Suppressor macrophage (primary cell): ENCODE data around the gene DZIP1L.

Experiments used
- DNase-seq, 4 experiments: peaks; one replicate each; pipeline ENCODE4 v3.0.0-alpha.2; 2020 to 2022

Gene DZIP1L

DNA sequence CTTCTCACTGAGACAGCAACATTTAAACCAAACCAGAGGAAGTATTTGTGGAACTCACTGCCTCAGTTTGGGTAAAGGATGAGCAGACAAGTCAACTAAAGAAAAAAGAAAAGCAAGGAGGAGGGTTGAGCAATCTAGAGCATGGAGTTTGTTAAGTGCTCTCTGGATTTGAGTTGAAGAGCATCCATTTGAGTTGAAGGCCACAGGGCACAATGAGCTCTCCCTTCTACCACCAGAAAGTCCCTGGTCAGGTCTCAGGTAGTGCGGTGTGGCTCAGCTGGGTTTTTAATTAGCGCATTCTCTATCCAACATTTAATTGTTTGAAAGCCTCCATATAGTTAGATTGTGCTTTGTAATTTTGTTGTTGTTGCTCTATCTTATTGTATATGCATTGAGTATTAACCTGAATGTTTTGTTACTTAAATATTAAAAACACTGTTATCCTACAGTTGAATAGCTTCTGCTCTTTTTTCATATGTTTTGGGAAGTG is 82.2 kb downstream of the DZIP1L start:
- no peak for DNase-seq

DNA sequence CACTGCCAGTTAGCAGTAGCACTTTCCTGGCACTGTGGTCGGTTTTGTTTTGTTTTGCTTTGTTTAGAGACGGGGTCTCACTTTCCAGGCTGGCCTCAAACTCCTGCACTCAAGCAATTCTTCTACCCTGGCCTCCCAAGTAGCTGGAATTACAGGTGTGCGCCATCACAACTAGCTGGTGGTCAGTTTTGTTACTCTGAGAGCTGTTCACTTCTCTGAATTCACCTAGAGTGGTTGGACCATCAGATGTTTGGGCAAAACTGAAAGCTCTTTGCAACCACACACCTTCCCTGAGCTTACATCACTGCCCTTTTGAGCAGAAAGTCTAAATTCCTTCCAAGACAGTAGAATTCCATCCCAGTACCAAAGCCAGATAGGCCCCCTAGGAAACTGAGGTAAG is 82.8 kb downstream of the DZIP1L start:
- no peak for DNase-seq

DNA sequence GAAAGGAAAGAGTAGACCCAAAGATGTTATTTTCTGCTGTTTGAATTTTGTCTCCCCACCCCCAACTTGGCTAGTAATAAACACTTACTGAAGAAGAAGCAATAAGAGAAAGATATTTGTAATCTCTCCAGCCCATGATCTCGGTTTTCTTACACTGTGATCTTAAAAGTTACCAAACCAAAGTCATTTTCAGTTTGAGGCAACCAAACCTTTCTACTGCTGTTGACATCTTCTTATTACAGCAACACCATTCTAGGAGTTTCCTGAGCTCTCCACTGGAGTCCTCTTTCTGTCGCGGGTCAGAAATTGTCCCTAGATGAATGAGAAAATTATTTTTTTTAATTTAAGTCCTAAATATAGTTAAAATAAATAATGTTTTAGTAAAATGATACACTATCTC is 83.9 kb downstream of the DZIP1L start:
- no peak for DNase-seq

DNA sequence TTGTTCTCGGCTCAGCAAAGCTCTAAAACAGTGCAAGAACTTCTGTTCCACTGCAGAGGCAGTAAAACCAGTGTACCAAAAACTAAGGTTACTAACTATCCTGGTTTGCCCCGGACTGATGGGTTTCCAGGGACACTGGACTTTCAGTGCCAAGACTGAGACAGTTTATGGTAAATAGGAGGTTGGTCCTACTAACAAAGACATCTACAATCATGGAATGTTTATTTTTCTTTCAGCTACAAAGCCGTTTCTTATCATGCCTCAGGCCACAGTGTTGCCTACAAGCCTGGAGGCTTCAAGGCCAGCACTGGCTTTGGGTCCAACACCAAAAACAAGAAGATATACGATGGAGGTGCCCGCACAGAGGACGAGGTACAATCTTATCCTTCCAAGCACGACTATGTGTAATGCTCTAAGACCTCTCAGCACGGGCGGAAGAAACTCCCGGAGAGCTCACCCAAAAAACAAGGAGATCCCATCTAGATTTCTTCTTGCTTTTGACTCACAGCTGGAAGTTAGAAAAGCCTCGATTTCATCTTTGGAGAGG is 84.6 kb downstream of the DZIP1L start:
- no peak for DNase-seq

DNA sequence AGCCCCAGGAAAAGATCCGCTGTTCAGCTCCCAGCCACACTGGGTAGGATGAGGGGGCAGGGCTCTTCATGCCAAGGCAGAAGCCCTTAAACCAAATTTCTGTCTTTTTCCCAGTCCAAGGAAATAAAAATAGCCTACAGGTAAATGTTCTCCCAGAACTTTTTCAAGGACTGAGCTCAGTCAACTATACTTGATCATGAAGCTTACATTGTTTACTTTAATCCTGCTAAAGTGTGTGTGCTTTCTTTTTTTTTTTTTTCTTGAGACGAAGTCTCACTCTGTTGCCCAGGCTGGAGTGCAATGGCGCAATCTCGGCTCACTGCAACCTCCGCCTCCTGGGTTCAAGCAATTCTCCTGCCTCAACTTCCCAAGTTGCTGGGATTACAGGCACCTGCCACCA is 87.6 kb downstream of the DZIP1L start:
- no peak for DNase-seq

DNA sequence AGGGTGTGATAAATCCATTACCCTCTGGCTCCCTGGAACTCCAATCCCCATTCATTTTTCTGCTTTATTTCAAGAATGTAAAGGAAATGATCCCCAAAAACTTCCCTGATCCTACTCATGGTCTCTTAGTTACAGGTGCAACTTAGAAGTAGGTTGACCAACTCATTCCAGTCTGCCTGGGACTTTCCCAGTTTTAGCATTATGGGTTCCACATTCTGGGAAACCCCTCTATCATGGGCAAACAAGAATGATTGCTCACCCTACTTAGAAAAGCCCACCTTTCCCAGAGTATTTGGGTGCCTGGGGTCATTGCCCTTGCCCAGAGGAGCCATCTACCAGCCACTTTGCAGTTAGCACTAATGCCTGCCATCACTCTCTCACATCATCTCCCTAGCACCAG is 89.9 kb downstream of the DZIP1L start:
- no peak for DNase-seq

DNA sequence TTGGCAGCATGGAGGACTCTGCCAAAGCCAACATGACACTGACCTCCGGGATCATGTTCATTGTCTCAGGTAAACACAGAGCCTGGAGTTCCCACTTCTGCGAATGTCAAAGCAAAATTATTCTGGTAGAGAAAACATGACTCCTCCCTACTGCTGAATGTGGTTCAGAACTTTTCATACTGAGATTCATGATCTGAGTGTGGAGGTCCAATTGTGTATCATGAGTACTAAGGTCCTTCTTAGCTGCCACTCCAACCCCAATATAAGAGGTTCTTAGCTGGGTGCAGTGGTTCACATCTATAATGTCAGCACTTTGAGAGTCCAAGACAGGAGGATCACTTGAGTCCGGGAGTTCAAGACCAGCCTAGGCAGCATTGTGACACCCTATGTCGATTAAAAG is 91.7 kb downstream of the DZIP1L start:
- DNase-seq = no peak

DNA sequence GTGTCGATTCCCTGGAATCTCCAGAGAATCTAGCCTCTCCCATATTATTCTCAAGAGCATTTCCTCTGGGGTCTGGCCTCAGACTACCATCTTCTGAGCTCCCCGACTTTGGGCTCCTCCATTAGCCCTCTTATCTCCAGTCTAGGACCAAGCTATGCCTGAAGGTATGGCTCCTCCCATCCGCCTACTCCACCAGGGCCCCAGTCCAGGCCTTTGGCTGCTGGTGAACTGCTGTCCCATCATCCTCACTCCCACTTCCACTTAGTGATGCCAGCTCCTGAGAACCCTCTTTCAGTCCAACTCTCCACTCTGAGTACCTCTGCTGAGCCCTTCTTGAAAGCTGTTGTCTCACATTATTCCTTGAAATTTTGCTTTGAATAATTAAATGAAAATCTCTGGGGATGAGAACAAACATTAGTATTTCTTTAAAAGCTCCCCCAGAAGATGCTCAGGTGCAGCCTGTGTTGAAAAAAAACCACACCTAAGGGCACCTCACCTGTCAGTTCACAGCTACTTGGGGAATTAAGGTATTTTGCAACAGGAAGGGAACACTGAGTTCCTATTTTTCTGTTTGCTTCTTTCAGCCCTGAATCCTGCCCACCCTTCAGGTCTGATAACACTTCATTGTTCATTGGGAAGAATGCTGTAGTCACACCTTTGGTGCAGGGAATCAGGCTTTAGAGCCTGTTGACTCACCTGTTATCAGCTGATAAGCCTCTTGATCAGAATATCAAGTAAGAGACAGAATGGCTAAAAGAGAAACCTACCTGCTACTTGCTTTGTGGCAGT is 95.9 kb downstream of the DZIP1L start:
- no peak for DNase-seq

DNA sequence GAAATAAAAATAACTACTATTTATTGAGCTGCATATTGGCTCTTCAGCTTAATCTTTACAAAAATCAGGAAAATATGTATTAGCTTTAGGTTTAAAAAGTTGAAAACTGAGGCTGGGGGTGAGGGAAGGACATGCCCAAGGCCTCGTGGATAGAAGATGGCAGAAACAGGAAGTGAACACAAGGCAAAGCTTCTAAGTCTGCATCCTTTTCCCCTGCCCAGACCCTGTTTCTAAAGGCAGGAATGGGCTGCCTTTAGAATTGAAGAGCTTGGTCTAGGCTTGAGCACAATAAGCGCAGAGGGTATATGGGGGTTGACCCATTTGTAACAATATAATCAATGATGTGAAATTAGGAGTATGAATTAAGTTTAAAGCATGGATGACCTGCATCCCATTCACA is 99.3 kb downstream of the DZIP1L start:
- no peak for DNase-seq

DNA sequence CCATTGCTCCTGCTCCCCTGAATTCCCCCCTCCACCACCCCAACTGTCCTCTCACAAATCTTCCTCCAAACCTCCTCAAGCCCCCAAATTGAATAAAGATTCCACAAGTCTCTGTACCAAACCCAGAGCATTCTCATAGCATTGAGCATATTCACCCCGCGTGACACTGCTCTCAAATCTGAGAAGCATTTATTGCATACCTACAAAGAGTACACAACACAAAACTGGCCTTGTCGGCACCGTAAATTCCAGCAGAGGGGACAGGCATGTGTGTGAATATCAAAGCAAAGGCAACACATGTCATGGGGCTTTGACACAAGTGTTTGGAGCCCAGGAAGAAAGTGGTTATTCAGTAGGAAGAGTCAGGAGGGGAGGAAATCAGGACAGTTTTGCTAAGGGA is 102.9 kb downstream of the DZIP1L start:
- DNase-seq = no peak
